HepG2 (cell line): Measurements from ENCODE around the gene COLQ.

ENCODE experiments used
- CTCF ChIP-seq: sonication (generic); formaldehyde crosslinking; IDR thresholded peaks from 2 replicates; pipeline ENCODE4 v1.5.0; 2020; ENCODE audit warnings: mild to moderate bottlenecking, missing genetic modification reagents, moderate library complexity
- JUN ChIP-seq: sonication (generic); formaldehyde crosslinking; IDR thresholded peaks from 2 replicates; pipeline ENCODE4 v1.4.0; 2020; ENCODE audit warnings: mild to moderate bottlenecking, missing genetic modification reagents
- PHB2 ChIP-seq: fragments of 450-650 bp; IDR thresholded peaks from 2 replicates; pipeline ENCODE4 v1.6.1; 2018; ENCODE audit not compliant: partially characterized antibody
- SRF ChIP-seq: IDR thresholded peaks from 2 replicates; pipeline ENCODE4 v1.6.1; 2011; ENCODE audit warnings: mild to moderate bottlenecking, low read depth, low read length, moderate library complexity
- TRAFD1 ChIP-seq: sonication (generic); formaldehyde crosslinking; IDR thresholded peaks from 2 replicates; pipeline ENCODE4 v1.5.1; 2020; ENCODE audit warnings: missing genetic modification reagents, mild to moderate bottlenecking, borderline replicate concordance
- USF2 ChIP-seq, 2 experiments: sonication (generic) in 1 of 2; formaldehyde crosslinking in 1 of 2; IDR thresholded peaks; 2 replicates each; pipeline versions ENCODE4 v1.5.1 to v1.6.1; 2011 to 2020; ENCODE audit warnings: borderline replicate concordance in 1 of 2, low read depth in 1 of 2, low read length in 1 of 2, mild to moderate bottlenecking in 1 of 2, missing genetic modification reagents in 1 of 2, moderate library complexity in 1 of 2
- ZFP37 ChIP-seq: sonication (generic); formaldehyde crosslinking; IDR thresholded peaks from 2 replicates; pipeline ENCODE4 v1.4.0; 2020; ENCODE audit warnings: missing genetic modification reagents, borderline replicate concordance
- ZFP90 ChIP-seq: sonication (generic); formaldehyde crosslinking; IDR thresholded peaks from 2 replicates; pipeline ENCODE4 v1.8.0; 2022; ENCODE audit warnings: missing genetic modification reagents, mild to moderate bottlenecking, inconsistent platforms, borderline replicate concordance
- ZNF607 ChIP-seq: sonication (generic); formaldehyde crosslinking; IDR thresholded peaks from 2 replicates; pipeline ENCODE4 v1.5.1; 2020; ENCODE audit warnings: missing genetic modification reagents, mild to moderate bottlenecking, borderline replicate concordance
- ZNF678 ChIP-seq: sonication (generic); formaldehyde crosslinking; IDR thresholded peaks from 2 replicates; pipeline ENCODE4 v1.4.0; 2020; ENCODE audit warnings: mild to moderate bottlenecking, missing genetic modification reagents

- TF ChIP-seq TRAFD1 (no peak), ZFP37 (no peak), SRF (no peak), ZNF607 (no peak), ZNF678 (CRISPR knock-in tag) (no peak), USF2 (IDR thresholded peaks at IDR 0.05; ENCODE audit: low read depth, low read length) (no peak), USF2 (CRISPR knock-in tag; IDR thresholded peaks at IDR 0.05; ENCODE audit: borderline replicate concordance) (no peak), JUN (CRISPR knock-in tag) (no peak), PHB2 (no peak), ZFP90 (CRISPR knock-in tag) (no peak), CTCF (CRISPR knock-in tag) (no peak)
These were observed 42.9 kb downstream of the COLQ start for GRCh38 chr3:15478640-15478979.
